ENCODE measurements around the gene FOXB2.

The FOXB2 gene

DNA sequence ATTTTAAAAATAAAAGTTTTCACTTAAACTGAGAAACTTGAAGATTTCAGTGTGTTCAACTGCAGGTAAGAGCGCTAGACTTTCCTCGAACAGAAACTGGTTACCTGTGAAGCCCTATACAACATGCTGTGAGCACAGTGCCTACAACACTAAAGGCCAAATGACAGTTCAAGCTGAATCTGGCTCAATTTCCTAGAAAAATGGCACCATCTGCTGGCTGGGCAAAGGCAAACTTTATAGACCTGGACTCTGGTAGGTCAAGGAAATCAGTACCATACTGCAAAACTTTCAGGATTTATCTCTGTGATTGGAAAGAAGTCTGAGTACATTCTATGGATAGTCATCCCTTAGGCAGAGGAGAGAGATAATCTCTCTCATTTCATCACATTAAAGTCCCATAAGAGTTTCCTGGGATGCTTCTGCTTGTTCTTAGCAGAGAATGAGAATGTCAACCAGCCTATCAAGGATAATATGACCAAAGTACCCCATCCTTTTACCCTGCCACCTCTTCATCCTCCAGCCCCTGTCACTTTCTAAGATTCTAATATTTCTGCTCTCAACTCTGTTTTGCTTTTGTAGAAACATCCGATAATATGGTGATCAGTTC, 31.8 kb upstream of the FOXB2 start:
- H3K4me3 ChIP-seq (ENCODE audit: low read depth, low read length) = no peak overlapping the region
- H3K27ac ChIP-seq = no peak overlapping the region
- H3K36me3 ChIP-seq (replicated peaks) = no peaks in the 10 kb centered on the region
- no peaks in the 10 kb centered on the region for H3K27me3 ChIP-seq (replicated peaks)
- in situ Hi-C loops (cut with HindIII; ENCODE audit: low pct_ligation_motif_present, low sequenced_read_pairs) = loop anchor here (25.0 kb wide), 1 partner anchor 200 kb away; no protein-coding TSS in a partner anchor
- peak; percentile 31 for DNase-seq
- TF ChIP-seq CTCF (IDR thresholded peaks at IDR 0.05; ENCODE audit: low read depth, low read length, missing control alignments) = peak; percentile 70

DNA sequence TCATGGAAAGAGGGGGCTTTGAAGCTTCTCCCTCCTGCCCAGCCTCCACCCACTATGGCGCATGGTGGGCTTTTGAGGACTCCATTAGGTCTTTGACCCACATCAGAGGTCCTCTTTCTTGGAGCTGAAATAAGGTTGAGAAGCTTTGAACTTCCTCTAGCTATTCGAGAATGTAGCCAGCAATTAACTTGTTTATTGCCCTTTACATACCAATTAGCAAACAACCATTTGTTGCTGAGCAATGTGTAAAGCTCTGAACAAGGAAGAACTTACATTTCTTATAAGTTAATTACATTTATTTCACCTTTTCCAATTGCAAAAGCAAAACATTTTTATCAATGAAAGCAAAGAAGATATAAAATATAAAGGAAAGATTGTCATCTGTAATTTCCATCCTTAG, 30.5 kb upstream of the FOXB2 start:
- Histone ChIP-seq H3K4me3 (ENCODE audit: low read depth, low read length) (no peak overlapping the region), H3K36me3 (replicated peaks) (no peaks in the 10 kb centered on the region), H3K27ac (no peak overlapping the region), H3K27me3 (replicated peaks) (no peaks in the 10 kb centered on the region)
- TF ChIP-seq CTCF (IDR thresholded peaks at IDR 0.05; ENCODE audit: low read depth, low read length, missing control alignments) = no peak
- DNase-seq = no peak
- in situ Hi-C loops (cut with HindIII; ENCODE audit: low pct_ligation_motif_present, low sequenced_read_pairs) = loop anchor here (25.0 kb wide), 1 partner anchor 202 kb away; no protein-coding TSS in a partner anchor

- no peak overlapping the region for H3K27ac ChIP-seq
- no peak overlapping the region for H3K4me3 ChIP-seq (ENCODE audit: low read depth, low read length)
Observed at GRCh38 chr9:76989501-76989900, 30.0 kb upstream of the FOXB2 start.

DNA sequence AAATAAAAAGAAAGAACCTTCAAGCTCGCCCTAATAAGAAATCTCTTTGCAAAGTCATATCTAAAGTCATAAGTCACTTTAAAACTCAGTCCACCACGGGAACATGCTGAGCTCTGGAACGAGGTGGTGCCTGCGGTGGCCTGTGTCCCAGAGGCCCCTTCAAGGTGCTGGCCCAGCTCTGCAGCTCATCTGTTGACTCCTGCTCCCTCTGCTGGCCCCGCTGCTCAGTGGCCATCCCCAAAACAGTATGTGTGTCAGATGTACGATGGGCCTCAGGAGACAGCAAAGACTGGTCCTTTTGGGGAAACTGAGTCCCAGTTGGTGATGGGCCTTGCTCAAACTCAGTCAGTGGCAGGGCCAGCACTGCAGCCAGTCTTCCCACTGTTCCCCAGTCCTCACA, 22.8 kb upstream of the FOXB2 start:
- peak; percentile 28 for DNase-seq
- Histone ChIP-seq H3K27ac (no peak overlapping the region), H3K36me3 (replicated peaks) (no peaks in the 10 kb centered on the region), H3K27me3 (replicated peaks) (no peaks in the 10 kb centered on the region), H3K4me3 (ENCODE audit: low read depth, low read length) (no peak overlapping the region)
- in situ Hi-C loops (cut with HindIII; ENCODE audit: low pct_ligation_motif_present, low sequenced_read_pairs) = loop anchor here (25.0 kb wide), 1 partner anchor 209 kb away; no protein-coding TSS in a partner anchor
- peak; percentile 86 for TF ChIP-seq CTCF (IDR thresholded peaks at IDR 0.05; ENCODE audit: low read depth, low read length, missing control alignments)

More at GRCh38 chr9:76989501-76989900, 30.0 kb upstream of the FOXB2 start:
- in situ Hi-C loops (cut with HindIII; ENCODE audit: low pct_ligation_motif_present, low sequenced_read_pairs) = loop anchor here (25.0 kb wide), 1 partner anchor 202 kb away; no protein-coding TSS in a partner anchor
- Histone ChIP-seq H3K27me3 (replicated peaks) (no peaks in the 10 kb centered on the region), H3K36me3 (replicated peaks) (no peaks in the 10 kb centered on the region)
- no peak for DNase-seq
- no peak for TF ChIP-seq CTCF (IDR thresholded peaks at IDR 0.05; ENCODE audit: low read depth, low read length, missing control alignments)

DNA sequence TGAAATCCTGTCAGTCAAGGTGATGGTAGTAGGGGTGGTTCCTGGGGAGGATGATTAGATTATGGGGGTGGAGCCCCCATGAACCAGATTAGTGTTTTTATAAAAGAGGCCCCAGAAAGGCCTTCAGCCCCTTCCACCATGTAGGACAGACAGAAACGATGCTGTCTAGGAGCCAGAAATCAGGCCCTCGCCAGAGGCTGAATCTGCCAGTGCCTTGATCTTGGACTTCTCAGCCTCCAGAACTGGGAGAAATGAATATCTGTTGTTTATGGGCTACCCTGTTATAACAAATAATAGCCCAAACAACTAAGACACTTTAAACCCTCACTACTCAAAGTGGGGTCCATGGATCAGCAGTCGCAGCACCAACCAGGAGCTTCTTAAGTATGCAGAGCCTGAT, 20.2 kb upstream of the FOXB2 start:
- TF ChIP-seq CTCF (IDR thresholded peaks at IDR 0.05; ENCODE audit: low read depth, low read length, missing control alignments) = no peak
- in situ Hi-C loops (cut with HindIII; ENCODE audit: low pct_ligation_motif_present, low sequenced_read_pairs) = loop anchor here (25.0 kb wide), 1 partner anchor 212 kb away; no protein-coding TSS in a partner anchor
- no peak for DNase-seq
- Histone ChIP-seq H3K4me3 (ENCODE audit: low read depth, low read length) (no peak overlapping the region), H3K36me3 (replicated peaks) (no peaks in the 10 kb centered on the region), H3K27ac (no peak overlapping the region), H3K27me3 (replicated peaks) (no peaks in the 10 kb centered on the region)

DNA sequence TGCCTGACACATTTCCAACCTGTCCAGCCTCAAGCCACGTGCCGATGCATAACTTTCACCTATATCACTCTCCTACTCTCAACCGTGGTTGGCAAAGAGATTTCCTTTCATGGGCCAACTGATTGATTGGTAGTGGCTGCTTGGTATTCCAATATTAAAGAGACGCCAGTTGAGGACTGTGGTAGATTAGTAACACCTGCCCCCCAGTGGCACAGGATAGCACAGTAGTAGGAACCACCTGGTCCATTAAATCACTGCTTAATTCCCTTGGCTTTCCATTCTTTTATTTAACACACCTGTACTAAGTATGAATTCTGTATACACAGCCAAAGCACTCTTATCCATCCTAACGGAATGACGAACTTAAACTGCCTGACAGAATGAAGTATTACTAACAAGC, 19.1 kb upstream of the FOXB2 start:
- DNase-seq = no peak
- in situ Hi-C loops (cut with HindIII; ENCODE audit: low pct_ligation_motif_present, low sequenced_read_pairs) = no loop called here
- Histone ChIP-seq H3K27ac (no peak overlapping the region), H3K27me3 (replicated peaks) (no peaks in the 10 kb centered on the region), H3K4me3 (ENCODE audit: low read depth, low read length) (no peak overlapping the region), H3K36me3 (replicated peaks) (no peaks in the 10 kb centered on the region)
- TF ChIP-seq CTCF (IDR thresholded peaks at IDR 0.05; ENCODE audit: low read depth, low read length, missing control alignments) = no peak

All from brain microvascular endothelial cell (primary cell).